Upper lobe of right lung (tissue), 1 donor: ENCODE data around the gene EIF2S2. TPM values are rescaled to one million over a fixed set of nuclear protein-coding genes. Genes with fewer than 3 reads are reported as not detected.
A peak's percentile ranks its signal among the peaks of the same experiment; 100 is the strongest.

Experiments used
- ATAC-seq: fragments of 200-7000 bp; cut with Tn5 transposase; one replicate; pipeline ENCODE4 v1.9.1; 2020; ENCODE audit warnings: mild to moderate bottlenecking, moderate library complexity
- DNase-seq: peaks from one replicate; pipeline ENCODE4 v3.0.0-alpha.2; 2020
- H3K27ac ChIP-seq: fragments of 200-600 bp; one replicate; pipeline ENCODE4 v1.8.0; 2022
- H3K27me3 ChIP-seq: fragments of 200-600 bp; one replicate; pipeline ENCODE4 v1.8.0; 2022; ENCODE audit warnings: mild to moderate bottlenecking
- H3K36me3 ChIP-seq: fragments of 200-600 bp; one replicate; pipeline ENCODE4 v1.8.0; 2022
- H3K4me1 ChIP-seq: fragments of 200-600 bp; one replicate; pipeline ENCODE4 v1.8.0; 2022
- H3K4me3 ChIP-seq: fragments of 200-600 bp; one replicate; pipeline ENCODE4 v1.8.0; 2022; ENCODE audit warnings: mild to moderate bottlenecking
- H3K9me3 ChIP-seq: fragments of 200-600 bp; one replicate; pipeline ENCODE4 v1.8.0; 2022
- CTCF ChIP-seq: fragments of 200-600 bp; IDR thresholded peaks from one replicate; pipeline ENCODE4 v1.8.0; 2022; ENCODE audit warnings: antibody characterized with exemption
- intact Hi-C: fragments of 100-400 bp; cut with DNase I; formaldehyde crosslinking; loops from one replicate; pipeline ENCODE4 v1.11.0; 2022
- total RNA-seq: library from RNA; stranded (reverse); fragmentation: NEBNext Ultra II Directional; extraction: Animal tissue kit (Norgen Biotek cat#: 25700); gene quantifications from one replicate; pipeline ENCODE4 v1.2.1, GENCODE V29; 2021
- donor health status: DM: no; HTN: yes; CAD: no; lungs with severe emphysema.

Gene EIF2S2
- total RNA-seq, 1 donor from 2014 or later, result 54.4 TPM

DNA sequence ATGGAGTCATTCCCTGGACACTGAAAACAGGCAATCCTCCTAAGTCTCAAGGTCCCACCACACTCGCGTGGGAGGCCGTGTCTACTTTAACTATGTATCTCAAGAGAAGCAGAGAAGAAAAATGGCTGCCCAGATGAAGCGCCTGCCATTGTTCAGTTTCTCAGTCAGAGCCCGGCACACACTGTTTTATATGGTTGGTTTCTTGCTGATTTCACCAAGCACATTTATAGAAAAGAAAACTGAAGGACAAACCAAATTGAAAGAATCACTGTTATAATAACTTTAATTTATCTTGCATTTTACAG lies 22.9 kb downstream of the EIF2S2 start:
- Histone ChIP-seq H3K27me3 (no peaks in the 10 kb centered on the region), H3K27ac (no peak overlapping the region), H3K9me3 (no peaks in the 10 kb centered on the region), H3K4me3 (no peak overlapping the region), H3K36me3 (peaks cover 95% of the 10 kb centered on the region), H3K4me1 (peaks cover 5% of the 10 kb centered on the region)
- ATAC-seq (no peak), DNase-seq (no peak)
- intact Hi-C loops, result no loop called here
- no peak for TF ChIP-seq CTCF

DNA sequence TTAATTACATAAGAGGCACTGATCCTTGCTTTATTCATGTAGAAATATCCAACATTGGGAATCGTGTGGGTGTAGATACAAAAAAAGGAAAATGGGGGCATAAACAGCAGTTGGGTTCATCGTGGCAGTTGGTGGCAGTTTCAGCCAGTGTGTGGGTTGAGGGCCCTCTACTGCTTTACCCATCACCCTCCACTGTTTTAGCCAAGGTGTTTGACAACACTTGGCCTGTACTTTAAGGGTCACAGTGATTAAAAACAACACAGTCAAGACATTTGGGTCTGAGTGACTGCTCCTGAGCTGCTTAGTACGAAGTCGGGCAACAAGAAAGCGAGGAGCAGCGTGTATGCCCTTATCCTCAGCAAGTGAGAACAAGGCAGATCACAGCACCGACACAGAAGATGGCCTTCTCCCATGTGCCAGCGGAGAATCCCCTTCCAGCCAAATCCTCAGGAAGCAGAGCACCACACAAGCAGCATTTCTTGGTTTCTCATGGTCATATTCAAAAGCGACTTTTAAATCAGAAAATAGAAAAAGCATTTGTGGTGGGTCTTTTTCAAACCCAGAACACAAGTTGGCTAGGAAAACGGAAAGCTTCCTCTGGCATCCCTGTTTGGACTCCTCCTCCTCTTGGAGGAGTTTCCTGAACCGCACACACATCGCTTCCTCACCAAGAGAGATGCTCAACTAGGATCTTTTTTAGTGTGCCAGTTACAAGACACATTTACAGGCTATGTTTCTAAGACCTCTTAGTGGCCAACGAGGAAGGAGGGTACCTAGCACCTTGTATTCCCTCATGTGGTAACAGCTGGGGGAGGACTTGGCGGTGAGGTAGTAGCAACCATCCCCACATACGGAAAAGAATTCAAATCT lies 23.5 kb downstream of the EIF2S2 start:
- no peak for ATAC-seq
- TF ChIP-seq CTCF, result no peak
- H3K4me1 ChIP-seq, result peaks cover 6% of the 10 kb centered on the region
- H3K27ac ChIP-seq, result no peak overlapping the region
- no peak overlapping the region for H3K4me3 ChIP-seq
- H3K9me3 ChIP-seq, result no peaks in the 10 kb centered on the region
- DNase-seq, result no peak
- H3K27me3 ChIP-seq, result no peaks in the 10 kb centered on the region
- intact Hi-C loops, result no loop called here
- H3K36me3 ChIP-seq, result peaks cover 95% of the 10 kb centered on the region

- intact Hi-C loops, result no loop called here
- TF ChIP-seq CTCF, result no peak
- H3K27me3 ChIP-seq, result no peaks in the 10 kb centered on the region
- H3K4me1 ChIP-seq, result peaks cover 20% of the 10 kb centered on the region
- DNase-seq (no peak), ATAC-seq (no peak)
- no peak overlapping the region for H3K4me3 ChIP-seq
- no peak overlapping the region for H3K27ac ChIP-seq
- no peaks in the 10 kb centered on the region for H3K9me3 ChIP-seq
- H3K36me3 ChIP-seq, result peaks cover 87% of the 10 kb centered on the region
Measured at GRCh38 chr20:34085544-34086040, 26.5 kb downstream of the EIF2S2 start.

DNA sequence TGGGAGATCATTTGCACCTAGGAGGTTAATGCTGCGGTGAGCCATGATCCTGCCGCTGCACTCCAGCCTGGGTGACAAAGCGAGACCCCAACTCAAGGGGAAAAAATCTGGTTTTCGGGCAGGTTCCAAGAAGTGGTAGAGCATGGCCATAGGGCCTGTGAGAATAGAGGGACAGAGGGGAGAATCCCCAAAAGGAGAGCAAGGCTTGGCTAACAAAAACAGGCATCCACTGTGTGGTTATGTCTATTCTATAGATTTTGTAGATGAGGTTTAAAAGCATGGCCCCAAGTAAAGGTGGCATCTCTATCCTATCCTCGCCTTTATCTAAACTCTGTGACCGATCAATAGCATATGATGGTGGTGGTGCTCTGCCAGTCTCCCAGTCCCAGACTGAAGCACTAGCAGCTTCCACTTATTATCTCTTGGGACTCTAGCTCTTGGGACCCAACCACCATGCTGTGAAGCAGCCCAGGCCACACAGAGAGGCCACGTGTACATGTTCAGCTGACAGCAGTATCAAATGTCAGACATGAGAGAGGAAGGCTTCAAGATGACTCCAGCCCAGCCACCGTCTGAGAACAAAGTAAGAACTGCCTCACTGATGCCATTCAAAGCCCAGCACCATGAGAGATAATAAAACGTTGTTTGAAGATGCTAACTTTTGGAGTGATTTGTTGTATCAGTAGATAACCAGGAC lies 27.7 kb downstream of the EIF2S2 start:
- H3K9me3 ChIP-seq, result no peaks in the 10 kb centered on the region
- H3K4me3 ChIP-seq, result no peak overlapping the region
- peaks cover 86% of the 10 kb centered on the region for H3K36me3 ChIP-seq
- no peak overlapping the region for H3K27ac ChIP-seq
- H3K27me3 ChIP-seq, result no peaks in the 10 kb centered on the region
- no peak for TF ChIP-seq CTCF
- H3K4me1 ChIP-seq, result peaks cover 15% of the 10 kb centered on the region
- ATAC-seq, result no peak
- intact Hi-C loops, result no loop called here
- DNase-seq, result no peak

DNA sequence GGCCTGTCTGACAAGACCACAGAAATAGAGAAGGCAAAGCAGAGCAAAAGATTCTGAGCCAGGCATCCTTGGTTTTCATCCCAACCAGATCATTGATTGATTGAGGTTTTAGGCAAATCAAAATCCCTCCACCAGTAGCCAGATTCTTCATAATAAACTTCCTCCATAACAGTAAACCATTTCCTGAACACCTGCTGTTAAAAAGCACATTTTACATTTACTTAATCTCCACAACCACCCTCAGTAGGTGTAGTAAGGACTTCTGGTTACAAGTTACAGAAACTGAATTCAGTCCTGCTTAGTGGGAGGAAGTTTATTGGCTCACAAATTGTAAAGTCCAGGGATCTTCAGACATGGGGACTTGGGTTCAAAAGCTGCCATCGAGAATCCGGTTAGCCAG lies 28.3 kb downstream of the EIF2S2 start:
- H3K4me1 ChIP-seq, result peaks cover 15% of the 10 kb centered on the region
- ATAC-seq (no peak), DNase-seq (no peak)
- H3K27ac ChIP-seq, result peak overlapping the region; percentile 18
- no peak overlapping the region for H3K4me3 ChIP-seq
- H3K27me3 ChIP-seq, result no peaks in the 10 kb centered on the region
- intact Hi-C loops, result no loop called here
- no peak for TF ChIP-seq CTCF
- peaks cover 85% of the 10 kb centered on the region for H3K36me3 ChIP-seq
- H3K9me3 ChIP-seq, result no peaks in the 10 kb centered on the region
